GM20000 (cell line): ENCODE results near the gene SYNE1.

Experiments
- DNase-seq: peaks from one replicate; pipeline ENCODE4 v3.0.0; 2012; ENCODE audit warnings: low spot score
- TF ChIP-seq, protein P1 (sequence below): IDR thresholded peaks from 2 replicates; pipeline ENCODE4 v1.5.1; 2012; ENCODE audit warnings: mild to moderate bottlenecking, control low read depth; ENCODE audit errors: extremely low read depth, missing control alignments

SYNE1 gene

GRCh38 chr6:152184917-152185574 lies 452.1 kb downstream of the SYNE1 start:
- peak; percentile 12 for DNase-seq
- TF ChIP-seq, protein P1, sequence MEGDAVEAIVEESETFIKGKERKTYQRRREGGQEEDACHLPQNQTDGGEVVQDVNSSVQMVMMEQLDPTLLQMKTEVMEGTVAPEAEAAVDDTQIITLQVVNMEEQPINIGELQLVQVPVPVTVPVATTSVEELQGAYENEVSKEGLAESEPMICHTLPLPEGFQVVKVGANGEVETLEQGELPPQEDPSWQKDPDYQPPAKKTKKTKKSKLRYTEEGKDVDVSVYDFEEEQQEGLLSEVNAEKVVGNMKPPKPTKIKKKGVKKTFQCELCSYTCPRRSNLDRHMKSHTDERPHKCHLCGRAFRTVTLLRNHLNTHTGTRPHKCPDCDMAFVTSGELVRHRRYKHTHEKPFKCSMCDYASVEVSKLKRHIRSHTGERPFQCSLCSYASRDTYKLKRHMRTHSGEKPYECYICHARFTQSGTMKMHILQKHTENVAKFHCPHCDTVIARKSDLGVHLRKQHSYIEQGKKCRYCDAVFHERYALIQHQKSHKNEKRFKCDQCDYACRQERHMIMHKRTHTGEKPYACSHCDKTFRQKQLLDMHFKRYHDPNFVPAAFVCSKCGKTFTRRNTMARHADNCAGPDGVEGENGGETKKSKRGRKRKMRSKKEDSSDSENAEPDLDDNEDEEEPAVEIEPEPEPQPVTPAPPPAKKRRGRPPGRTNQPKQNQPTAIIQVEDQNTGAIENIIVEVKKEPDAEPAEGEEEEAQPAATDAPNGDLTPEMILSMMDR, result no peak

DNA sequence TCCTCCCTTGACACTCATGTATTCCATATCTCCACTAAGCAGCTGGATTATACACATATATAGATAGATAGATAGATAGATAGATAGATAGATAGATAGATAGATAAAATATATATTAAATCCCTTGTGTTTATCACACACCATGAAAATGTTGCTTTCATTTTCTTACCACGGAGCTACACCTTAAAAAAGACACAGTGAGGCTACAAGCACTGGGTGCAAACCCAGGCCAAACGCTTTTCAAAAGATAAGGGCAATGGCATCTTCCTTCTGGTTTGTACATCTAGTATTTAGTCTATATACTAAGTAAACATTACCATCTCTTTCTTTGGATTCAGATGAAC lies 452.6 kb downstream of the SYNE1 start:
- TF ChIP-seq, protein P1, result no peak
- DNase-seq, result no peak

- TF ChIP-seq, protein P1, result no peak
- no peak for DNase-seq
Measured at GRCh38 chr6:152180601-152181000, 456.6 kb downstream of the SYNE1 start.

GRCh38 chr6:152176268-152176667 lies 460.9 kb downstream of the SYNE1 start:
- no peak for DNase-seq
- TF ChIP-seq, protein P1, result no peak

DNA sequence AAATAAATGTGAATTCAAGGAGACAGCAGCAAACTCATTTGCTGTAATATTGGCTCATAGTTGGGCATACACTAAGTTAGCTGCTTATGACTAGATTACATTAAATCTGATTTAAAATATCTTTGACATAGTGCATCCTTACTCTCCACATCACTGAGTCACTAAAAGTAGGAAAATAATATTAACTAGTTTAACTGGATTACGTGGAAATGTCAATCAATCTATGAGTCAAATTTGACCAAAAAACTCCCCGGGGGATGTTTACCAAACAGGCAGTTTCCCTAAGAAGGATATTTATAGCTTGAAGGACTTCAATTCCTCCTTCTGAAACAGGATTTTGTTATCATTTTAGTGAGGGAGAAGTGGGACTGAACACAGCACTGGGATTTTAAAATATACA lies 463.2 kb downstream of the SYNE1 start:
- TF ChIP-seq, protein P1, result no peak
- no peak for DNase-seq

DNA sequence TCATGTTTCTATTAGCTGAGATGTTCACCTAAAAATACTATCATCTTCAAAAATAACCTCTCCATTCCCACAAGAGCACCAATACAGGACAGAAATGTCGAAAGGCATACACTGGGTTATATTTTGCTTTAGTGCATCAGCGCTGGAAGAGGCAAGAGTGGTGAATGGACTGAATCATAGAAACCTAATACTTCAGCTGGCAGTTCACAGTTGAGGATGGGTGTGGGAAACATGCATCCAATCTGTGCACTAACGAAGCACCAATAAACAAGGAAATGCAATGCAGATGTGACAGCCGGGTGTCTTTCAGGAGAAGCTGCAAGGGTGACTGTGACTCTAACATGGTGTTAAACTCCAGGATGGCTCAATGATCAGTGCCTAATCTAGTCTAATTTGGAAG lies 463.8 kb downstream of the SYNE1 start:
- TF ChIP-seq, protein P1, result no peak

DNA sequence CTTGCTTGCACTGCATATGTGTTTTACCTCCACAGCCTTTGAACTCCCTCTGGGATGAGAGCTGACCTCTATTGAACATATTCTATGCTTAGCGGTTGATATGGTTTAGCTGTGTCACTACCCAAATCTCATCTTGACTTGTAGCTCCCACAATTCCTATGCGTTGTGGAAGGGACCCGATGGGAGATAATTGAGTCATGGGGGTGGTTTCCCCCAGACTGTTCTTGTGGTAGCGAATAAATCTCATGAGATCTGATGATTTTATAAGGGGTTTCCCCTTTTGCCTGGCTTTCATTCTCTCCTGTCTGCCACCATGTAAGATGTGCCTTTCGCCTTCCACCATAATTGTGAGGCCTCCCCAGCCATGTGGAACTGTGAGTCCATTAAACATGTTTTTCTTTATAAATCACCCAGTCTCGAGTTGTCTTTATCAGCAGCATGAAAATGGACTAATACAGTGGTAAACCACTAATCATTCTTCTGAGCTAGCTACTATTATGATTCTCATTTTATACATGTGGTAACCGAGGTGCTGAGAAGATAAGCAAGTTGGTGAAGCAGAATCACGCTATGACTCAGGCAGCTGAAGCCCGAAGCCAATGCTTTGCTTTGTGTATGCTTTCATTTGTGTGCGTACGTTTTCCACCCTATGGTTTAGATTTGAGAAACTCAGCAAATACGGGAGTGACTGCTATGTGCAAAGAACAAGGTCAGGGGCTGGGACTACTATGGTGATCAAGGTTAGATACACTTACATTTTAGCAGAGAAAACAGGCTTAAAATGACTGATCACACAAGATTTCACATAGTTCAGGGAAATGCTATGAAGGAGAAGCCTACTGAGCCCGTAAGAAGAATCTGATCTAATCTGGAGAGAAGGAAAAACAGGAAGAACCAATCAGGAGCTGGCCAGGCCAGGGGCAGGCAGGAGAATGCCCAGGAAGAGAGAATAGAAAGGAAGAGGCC lies 466.2 kb downstream of the SYNE1 start:
- DNase-seq, result peak; percentile 62
- TF ChIP-seq, protein P1, result no peak

More for the DNA sequence above, 463.8 kb downstream of the SYNE1 start:
- no peak for DNase-seq
